ENCODE measurements around the gene DCAF17. TPM values are rescaled to one million over a fixed set of nuclear protein-coding genes. Genes with fewer than 3 reads are reported as not detected.

Gene DCAF17
- total and polyA plus RNA-seq, 2 of the 13 experiments (the other 11 are each of a cell fraction or from before 2014, with no cell fraction given): 13.7 to 30.0 TPM

DNA sequence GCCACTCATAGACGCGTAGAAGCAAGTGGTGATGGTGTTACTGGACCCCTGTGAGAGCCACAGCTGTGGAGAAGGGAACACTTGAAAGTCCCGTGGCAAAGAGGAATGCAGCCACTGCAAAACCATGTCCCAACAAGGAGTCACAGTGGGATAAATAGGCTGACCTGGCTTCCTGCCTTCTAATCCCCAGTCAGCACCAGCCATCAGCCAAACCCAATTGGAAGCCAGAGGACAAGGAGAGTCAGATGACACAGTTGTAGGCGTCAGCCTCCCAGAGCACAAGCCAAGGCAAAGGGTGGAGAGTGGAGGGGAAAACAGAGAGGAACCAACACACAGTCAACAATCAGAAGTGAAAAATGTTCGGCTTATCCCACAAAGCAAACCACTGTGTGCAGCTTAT, 82.8 kb downstream of the DCAF17 start:
- ChIA-PET POLR2A (no interaction called here), CTCF (ENCODE audit: low intra/inter-chr PET ratio, low total read pairs) (no interaction called here)
- no peaks in the 10 kb centered on the region for H3K9me3 ChIP-seq (ENCODE audit: low read length)
- no peak overlapping the region for H3K4me3 ChIP-seq (replicated peaks in 1 of 3; ENCODE audit: insufficient read depth in 1 of 3, low read depth in 2 of 3, low read length in 3 of 3)
- no peak overlapping the region for H2AFZ ChIP-seq (ENCODE audit: low read length)
- TF ChIP-seq, protein P1, sequence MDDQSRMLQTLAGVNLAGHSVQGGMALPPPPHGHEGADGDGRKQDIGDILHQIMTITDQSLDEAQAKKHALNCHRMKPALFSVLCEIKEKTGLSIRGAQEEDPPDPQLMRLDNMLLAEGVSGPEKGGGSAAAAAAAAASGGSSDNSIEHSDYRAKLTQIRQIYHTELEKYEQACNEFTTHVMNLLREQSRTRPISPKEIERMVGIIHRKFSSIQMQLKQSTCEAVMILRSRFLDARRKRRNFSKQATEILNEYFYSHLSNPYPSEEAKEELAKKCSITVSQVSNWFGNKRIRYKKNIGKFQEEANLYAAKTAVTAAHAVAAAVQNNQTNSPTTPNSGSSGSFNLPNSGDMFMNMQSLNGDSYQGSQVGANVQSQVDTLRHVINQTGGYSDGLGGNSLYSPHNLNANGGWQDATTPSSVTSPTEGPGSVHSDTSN (CRISPR knock-in tag; IDR thresholded peaks at IDR 0.05; ENCODE audit: borderline replicate concordance): no peak
- no peak for TF ChIP-seq TMF1 (CRISPR knock-in tag; IDR thresholded peaks at IDR 0.05; ENCODE audit: low read depth)
- TF ChIP-seq ZNF33A (CRISPR knock-in tag; IDR thresholded peaks at IDR 0.05; ENCODE audit: borderline replicate concordance): no peak
- no peak for TF ChIP-seq FOXK2 (IDR thresholded peaks at IDR 0.05)
- TF ChIP-seq YY1 (IDR thresholded peaks at IDR 0.05; ENCODE audit: insufficient read depth, insufficient replicate concordance, low read depth, low read length): no peak
- no TSS peak for BruUV-seq (replicated peaks)
- intact Hi-C loops (cut with micrococcal nuclease; ENCODE audit: unreplicated experiment) (no loop called here), in situ Hi-C loops (cut with HindIII; ENCODE audit: extremely low pct_ligation_motif_present, low pct_unique_long_range_greater_than_20kb) (no loop called here)
- FAIRE-seq (no peak), ATAC-seq (no peak), DNase-seq (ENCODE audit: low spot score) (no peak)
- peaks cover 4% of the 10 kb centered on the region for H3K4me1 ChIP-seq (ENCODE audit: insufficient read depth, low read length)
- H3K79me2 ChIP-seq (ENCODE audit: insufficient read depth, low read length): no peaks in the 10 kb centered on the region
- 45% methylated on average over 5 of the region's 5 CpGs for WGBS (ENCODE audit: low lambda C conversion rate)
- no peaks in the 10 kb centered on the region for H3K36me3 ChIP-seq (replicated peaks in 1 of 2; ENCODE audit: control insufficient read depth in 1 of 2, insufficient read depth in 2 of 2, low read length in 2 of 2)
- no peaks in the 10 kb centered on the region for H4K20me1 ChIP-seq (ENCODE audit: insufficient read depth, low read length)
- H3K27ac ChIP-seq (ENCODE audit: extremely low read length, insufficient read depth, low read length): no peak overlapping the region
- H3K9ac ChIP-seq (ENCODE audit: insufficient read depth, low read depth, low read length): no peak overlapping the region
- H3K27me3 ChIP-seq (ENCODE audit: control insufficient read depth in 1 of 2, insufficient read depth in 2 of 2, low read length in 2 of 2): peaks cover 5 to 35% of the 10 kb centered on the region in 2 experiments; a peak in 4 of 5 replicates
- no peak overlapping the region for H3K4me2 ChIP-seq (ENCODE audit: low read depth, low read length)

DNA sequence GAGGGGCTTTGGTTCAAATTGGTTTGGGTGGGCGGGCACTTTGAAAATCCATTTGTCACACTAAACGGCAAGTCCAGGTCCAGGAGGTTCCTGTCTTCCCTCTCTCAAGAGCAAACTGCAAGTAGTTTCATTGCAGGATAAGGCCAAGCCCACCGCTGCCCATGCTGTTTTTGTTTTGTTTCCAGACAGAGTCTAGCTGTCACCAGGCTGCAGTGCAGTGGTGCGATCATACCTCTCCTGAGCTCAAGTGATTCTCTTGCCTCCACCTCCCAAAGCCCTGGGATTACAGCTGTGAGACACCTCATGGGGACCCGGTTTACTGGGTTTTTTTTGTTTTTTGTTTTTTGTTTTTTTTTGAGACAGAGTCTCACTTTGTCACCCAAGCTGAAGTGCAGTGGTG, 86.4 kb downstream of the DCAF17 start:
- no peak overlapping the region for H3K4me3 ChIP-seq (replicated peaks in 1 of 3; ENCODE audit: insufficient read depth in 1 of 3, low read depth in 2 of 3, low read length in 3 of 3)
- no TSS peak for BruUV-seq (replicated peaks)
- no peak for ATAC-seq
- intact Hi-C loops (cut with micrococcal nuclease; ENCODE audit: unreplicated experiment) (no loop called here), in situ Hi-C loops (cut with HindIII; ENCODE audit: extremely low pct_ligation_motif_present, low pct_unique_long_range_greater_than_20kb) (no loop called here)
- ChIA-PET CTCF (ENCODE audit: low intra/inter-chr PET ratio, low total read pairs) (no interaction called here), POLR2A (no interaction called here)
- no peak overlapping the region for H3K27ac ChIP-seq (ENCODE audit: extremely low read length, insufficient read depth, low read length)
- peaks cover 10 to 69% of the 10 kb centered on the region in 2 experiments; a peak in 4 of 5 replicates for H3K27me3 ChIP-seq (ENCODE audit: control insufficient read depth in 1 of 2, insufficient read depth in 2 of 2, low read length in 2 of 2)
- DNase-seq (ENCODE audit: low spot score): no peak
- H3K4me1 ChIP-seq (ENCODE audit: insufficient read depth, low read length): peaks cover 20% of the 10 kb centered on the region
- H3K4me2 ChIP-seq (ENCODE audit: low read depth, low read length): no peak overlapping the region
- no peaks in the 10 kb centered on the region for H3K79me2 ChIP-seq (ENCODE audit: insufficient read depth, low read length)
- WGBS (ENCODE audit: low lambda C conversion rate): 34% methylated on average over 5 of the region's 5 CpGs
- H4K20me1 ChIP-seq (ENCODE audit: insufficient read depth, low read length): no peaks in the 10 kb centered on the region
- H3K36me3 ChIP-seq (replicated peaks in 1 of 2; ENCODE audit: control insufficient read depth in 1 of 2, insufficient read depth in 2 of 2, low read length in 2 of 2): no peaks in the 10 kb centered on the region
- H2AFZ ChIP-seq (ENCODE audit: low read length): no peak overlapping the region
- FAIRE-seq: no peak
- no peaks in the 10 kb centered on the region for H3K9me3 ChIP-seq (ENCODE audit: low read length)
- H3K9ac ChIP-seq (ENCODE audit: insufficient read depth, low read depth, low read length): no peak overlapping the region
- TF ChIP-seq ZNF350 (CRISPR knock-in tag; IDR thresholded peaks at IDR 0.05; ENCODE audit: borderline replicate concordance, low read depth): no peak
- TF ChIP-seq, protein P2, sequence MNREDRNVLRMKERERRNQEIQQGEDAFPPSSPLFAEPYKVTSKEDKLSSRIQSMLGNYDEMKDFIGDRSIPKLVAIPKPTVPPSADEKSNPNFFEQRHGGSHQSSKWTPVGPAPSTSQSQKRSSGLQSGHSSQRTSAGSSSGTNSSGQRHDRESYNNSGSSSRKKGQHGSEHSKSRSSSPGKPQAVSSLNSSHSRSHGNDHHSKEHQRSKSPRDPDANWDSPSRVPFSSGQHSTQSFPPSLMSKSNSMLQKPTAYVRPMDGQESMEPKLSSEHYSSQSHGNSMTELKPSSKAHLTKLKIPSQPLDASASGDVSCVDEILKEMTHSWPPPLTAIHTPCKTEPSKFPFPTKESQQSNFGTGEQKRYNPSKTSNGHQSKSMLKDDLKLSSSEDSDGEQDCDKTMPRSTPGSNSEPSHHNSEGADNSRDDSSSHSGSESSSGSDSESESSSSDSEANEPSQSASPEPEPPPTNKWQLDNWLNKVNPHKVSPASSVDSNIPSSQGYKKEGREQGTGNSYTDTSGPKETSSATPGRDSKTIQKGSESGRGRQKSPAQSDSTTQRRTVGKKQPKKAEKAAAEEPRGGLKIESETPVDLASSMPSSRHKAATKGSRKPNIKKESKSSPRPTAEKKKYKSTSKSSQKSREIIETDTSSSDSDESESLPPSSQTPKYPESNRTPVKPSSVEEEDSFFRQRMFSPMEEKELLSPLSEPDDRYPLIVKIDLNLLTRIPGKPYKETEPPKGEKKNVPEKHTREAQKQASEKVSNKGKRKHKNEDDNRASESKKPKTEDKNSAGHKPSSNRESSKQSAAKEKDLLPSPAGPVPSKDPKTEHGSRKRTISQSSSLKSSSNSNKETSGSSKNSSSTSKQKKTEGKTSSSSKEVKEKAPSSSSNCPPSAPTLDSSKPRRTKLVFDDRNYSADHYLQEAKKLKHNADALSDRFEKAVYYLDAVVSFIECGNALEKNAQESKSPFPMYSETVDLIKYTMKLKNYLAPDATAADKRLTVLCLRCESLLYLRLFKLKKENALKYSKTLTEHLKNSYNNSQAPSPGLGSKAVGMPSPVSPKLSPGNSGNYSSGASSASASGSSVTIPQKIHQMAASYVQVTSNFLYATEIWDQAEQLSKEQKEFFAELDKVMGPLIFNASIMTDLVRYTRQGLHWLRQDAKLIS (CRISPR knock-in tag; IDR thresholded peaks at IDR 0.05): no peak
- TF ChIP-seq MZF1 (CRISPR knock-in tag; IDR thresholded peaks at IDR 0.05; ENCODE audit: borderline replicate concordance): no peak
- TF ChIP-seq, protein P3, sequence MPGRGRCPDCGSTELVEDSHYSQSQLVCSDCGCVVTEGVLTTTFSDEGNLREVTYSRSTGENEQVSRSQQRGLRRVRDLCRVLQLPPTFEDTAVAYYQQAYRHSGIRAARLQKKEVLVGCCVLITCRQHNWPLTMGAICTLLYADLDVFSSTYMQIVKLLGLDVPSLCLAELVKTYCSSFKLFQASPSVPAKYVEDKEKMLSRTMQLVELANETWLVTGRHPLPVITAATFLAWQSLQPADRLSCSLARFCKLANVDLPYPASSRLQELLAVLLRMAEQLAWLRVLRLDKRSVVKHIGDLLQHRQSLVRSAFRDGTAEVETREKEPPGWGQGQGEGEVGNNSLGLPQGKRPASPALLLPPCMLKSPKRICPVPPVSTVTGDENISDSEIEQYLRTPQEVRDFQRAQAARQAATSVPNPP (CRISPR knock-in tag; IDR thresholded peaks at IDR 0.05): no peak
- no peak for TF ChIP-seq ZNF30 (CRISPR knock-in tag; IDR thresholded peaks at IDR 0.05)
- TF ChIP-seq MED1 (CRISPR knock-in tag; IDR thresholded peaks at IDR 0.05): no peak
